Endometrial microvascular endothelial cells (primary cell): Measurements from ENCODE around the gene MICALL2. TPM values are rescaled to one million over a fixed set of nuclear protein-coding genes. Genes with fewer than 3 reads are reported as not detected.
"Not testable (repeated sequence)": the region's sequence is repeated elsewhere in the genome, so short reads cannot be mapped to it uniquely, and the experiment has no call there.

Experiments used
- in situ Hi-C: cut with HindIII; loops from 2 replicates; pipeline ENCODE4 v1.10.0; 2017; ENCODE audit warnings: low sequenced_read_pairs, low pct_unique_long_range_greater_than_20kb; ENCODE audit errors: inconsistent ontology term
- total RNA-seq: library from RNA; depleted of rRNA; stranded (reverse); fragments of >200 nt; gene quantifications from one replicate; pipeline ENCODE4 v1.2.3, GENCODE V29; 2015; ENCODE audit errors: inconsistent ontology term

MICALL2 gene
- total RNA-seq, 1 donor from 2014 or later = 28.2 TPM

GRCh38 chr7:1455241-1455939 is 3.9 kb downstream of the MICALL2 start:
- in situ Hi-C loops = no loop called here

GRCh38 chr7:1454542-1454941 is 4.7 kb downstream of the MICALL2 start:
- in situ Hi-C loops = no loop called here

- in situ Hi-C loops = no loop called here
Observed at GRCh38 chr7:1452205-1452604, 7.1 kb downstream of the MICALL2 start.

GRCh38 chr7:1450987-1451386 is 8.3 kb downstream of the MICALL2 start:
- in situ Hi-C loops = no loop called here

GRCh38 chr7:1450431-1450830 is 8.8 kb downstream of the MICALL2 start:
- in situ Hi-C loops = no loop called here

GRCh38 chr7:1449951-1450350 is 9.3 kb downstream of the MICALL2 start:
- in situ Hi-C loops = no loop called here

GRCh38 chr7:1449501-1449900 is 9.8 kb downstream of the MICALL2 start:
- in situ Hi-C loops = no loop called here

- in situ Hi-C loops = no loop called here
Observed at GRCh38 chr7:1448958-1449357, 10.3 kb downstream of the MICALL2 start.

GRCh38 chr7:1447551-1448244 is 11.6 kb downstream of the MICALL2 start:
- in situ Hi-C loops = no loop called here

- in situ Hi-C loops = no loop called here
Observed at GRCh38 chr7:1447112-1447511, 12.2 kb downstream of the MICALL2 start.

GRCh38 chr7:1446620-1447032 is 12.6 kb downstream of the MICALL2 start:
- in situ Hi-C loops = no loop called here

- in situ Hi-C loops = not testable (repeated sequence)
Observed at GRCh38 chr7:1446026-1446425, 13.2 kb downstream of the MICALL2 start.

GRCh38 chr7:1445341-1445740 is 13.9 kb downstream of the MICALL2 start:
- in situ Hi-C loops = no loop called here

- in situ Hi-C loops = no loop called here
Observed at GRCh38 chr7:1444925-1445322, 14.3 kb downstream of the MICALL2 start.

GRCh38 chr7:1444214-1444924 is 14.9 kb downstream of the MICALL2 start:
- in situ Hi-C loops = no loop called here

GRCh38 chr7:1443587-1444200 is 15.6 kb downstream of the MICALL2 start:
- in situ Hi-C loops = not testable (repeated sequence)

GRCh38 chr7:1442355-1443124 is 16.7 kb downstream of the MICALL2 start:
- in situ Hi-C loops = no loop called here

- in situ Hi-C loops = no loop called here
Observed at GRCh38 chr7:1441615-1442354, 17.5 kb downstream of the MICALL2 start.
